PC-3 (cell line): ENCODE data around the gene KAZN. TPM values are rescaled to one million over a fixed set of nuclear protein-coding genes. Genes with fewer than 3 reads are reported as not detected.
A peak's percentile ranks its signal among the peaks of the same experiment; 100 is the strongest.

ENCODE experiments used
- ATAC-seq: fragments of 200-7000 bp; cut with Tn5 transposase; 2 replicates; pipeline ENCODE4 v1.9.1; 2020; ENCODE audit warnings: mild to moderate bottlenecking, moderate library complexity
- BruUV-seq: library from RNA; stranded (reverse); fragments of 400-500 nt; replicated peaks from 2 replicates; lab custom pipeline; 2021; lab: Mats Ljungman, UMichigan
- CTCF ChIA-PET: fragments of 300-600 bp; sonication (Branson Sonifier 250); formaldehyde crosslinking; loops from one replicate; lab custom pipeline; 2022; ENCODE audit warnings: antibody characterized with exemption; lab: Charles Lee
- POLR2A ChIA-PET: fragments of 300-600 bp; sonication (Branson Sonifier 250); formaldehyde crosslinking; loops from one replicate; lab custom pipeline; 2022; ENCODE audit warnings: antibody characterized with exemption; ENCODE audit not compliant: unreplicated experiment; lab: Charles Lee
- DNase-seq: peaks from one replicate; pipeline ENCODE4 v3.0.0-alpha.2; 2015
- H2AFZ ChIP-seq: fragments of 300-600 bp; sonication (generic); 2 replicates; pipeline ENCODE4 v1.6.0; 2016; ENCODE audit warnings: antibody characterized with exemption, low read length
- H3F3A ChIP-seq: fragments of 300-600 bp; sonication (generic); one replicate; pipeline ENCODE4 v1.6.0; 2017; ENCODE audit warnings: antibody characterized with exemption, low read length, control low read depth, mild to moderate bottlenecking; ENCODE audit not compliant: unreplicated experiment
- H3K27ac ChIP-seq: fragments of 300-600 bp; sonication (generic); 2 replicates; pipeline ENCODE4 v1.5.1; 2016; ENCODE audit warnings: mild to moderate bottlenecking, low read length
- H3K27me3 ChIP-seq: fragments of 300-600 bp; sonication (generic); 2 replicates; pipeline ENCODE4 v1.6.1; 2016; ENCODE audit warnings: low read length, mixed read lengths
- H3K36me3 ChIP-seq: fragments of 300-600 bp; sonication (generic); 2 replicates; pipeline ENCODE4 v1.6.1; 2016; ENCODE audit warnings: low read depth, mixed run types, low read length, mixed read lengths
- H3K4me1 ChIP-seq: fragments of 300-600 bp; sonication (generic); 2 replicates; pipeline ENCODE4 v1.5.1; 2016; ENCODE audit warnings: low read length; ENCODE audit not compliant: insufficient read depth
- H3K4me2 ChIP-seq: fragments of 300-600 bp; sonication (generic); 2 replicates; pipeline ENCODE4 v1.6.0; 2016; ENCODE audit warnings: low read length
- H3K4me3 ChIP-seq: fragments of 300-600 bp; sonication (generic); 2 replicates; pipeline ENCODE4 v1.5.1; 2016; ENCODE audit warnings: mild to moderate bottlenecking, low read length, mixed read lengths
- H3K79me2 ChIP-seq: fragments of 300-600 bp; sonication (generic); 2 replicates; pipeline ENCODE4 v1.6.1; 2017; ENCODE audit warnings: low read length, mixed read lengths
- H3K9ac ChIP-seq: fragments of 300-600 bp; sonication (generic); 2 replicates; pipeline ENCODE4 v1.6.0; 2016; ENCODE audit warnings: mild to moderate bottlenecking, low read length
- H3K9me2 ChIP-seq: fragments of 300-600 bp; sonication (generic); replicated peaks from 2 replicates; pipeline ENCODE4 v1.6.1; 2016; ENCODE audit warnings: mixed run types, low read length, mixed read lengths
- H3K9me3 ChIP-seq: fragments of 300-600 bp; sonication (generic); 2 replicates; pipeline ENCODE4 v1.6.1; 2016; ENCODE audit warnings: low read length, mixed read lengths
- H4K20me1 ChIP-seq: fragments of 300-600 bp; sonication (generic); 2 replicates; pipeline ENCODE4 v1.6.1; 2016; ENCODE audit warnings: low read length, mixed read lengths
- CTCF ChIP-seq: fragments of 300-600 bp; sonication (generic); conservative IDR thresholded peaks from 2 replicates; pipeline ENCODE4 v1.5.1; 2017; ENCODE audit warnings: antibody characterized with exemption, low read depth, mild to moderate bottlenecking, low read length
- EZH2 ChIP-seq: fragments of 300-600 bp; sonication (generic); IDR thresholded peaks from one replicate; pipeline ENCODE4 v1.6.1; 2017; ENCODE audit warnings: antibody characterized with exemption, mild to moderate bottlenecking, low read length; ENCODE audit not compliant: unreplicated experiment
- EZH2phosphoT487 ChIP-seq: fragments of 300-600 bp; sonication (generic); IDR thresholded peaks from 2 replicates; pipeline ENCODE4 v1.6.1; 2018; ENCODE audit warnings: mild to moderate bottlenecking, antibody characterized with exemption, low read length, borderline replicate concordance
- intact Hi-C: fragments of 100-400 bp; cut with micrococcal nuclease; formaldehyde crosslinking; loops from 2 replicates; pipeline ENCODE4 v1.9.0; 2023
- total RNA-seq: library from RNA; depleted of rRNA; stranded (reverse); fragments of >200 nt; gene quantifications from 2 replicates; pipeline ENCODE4 v1.2.3, GENCODE V29; 2014

The KAZN gene
- total RNA-seq, 1 experiment from 2014 or later = 2.0 TPM

DNA sequence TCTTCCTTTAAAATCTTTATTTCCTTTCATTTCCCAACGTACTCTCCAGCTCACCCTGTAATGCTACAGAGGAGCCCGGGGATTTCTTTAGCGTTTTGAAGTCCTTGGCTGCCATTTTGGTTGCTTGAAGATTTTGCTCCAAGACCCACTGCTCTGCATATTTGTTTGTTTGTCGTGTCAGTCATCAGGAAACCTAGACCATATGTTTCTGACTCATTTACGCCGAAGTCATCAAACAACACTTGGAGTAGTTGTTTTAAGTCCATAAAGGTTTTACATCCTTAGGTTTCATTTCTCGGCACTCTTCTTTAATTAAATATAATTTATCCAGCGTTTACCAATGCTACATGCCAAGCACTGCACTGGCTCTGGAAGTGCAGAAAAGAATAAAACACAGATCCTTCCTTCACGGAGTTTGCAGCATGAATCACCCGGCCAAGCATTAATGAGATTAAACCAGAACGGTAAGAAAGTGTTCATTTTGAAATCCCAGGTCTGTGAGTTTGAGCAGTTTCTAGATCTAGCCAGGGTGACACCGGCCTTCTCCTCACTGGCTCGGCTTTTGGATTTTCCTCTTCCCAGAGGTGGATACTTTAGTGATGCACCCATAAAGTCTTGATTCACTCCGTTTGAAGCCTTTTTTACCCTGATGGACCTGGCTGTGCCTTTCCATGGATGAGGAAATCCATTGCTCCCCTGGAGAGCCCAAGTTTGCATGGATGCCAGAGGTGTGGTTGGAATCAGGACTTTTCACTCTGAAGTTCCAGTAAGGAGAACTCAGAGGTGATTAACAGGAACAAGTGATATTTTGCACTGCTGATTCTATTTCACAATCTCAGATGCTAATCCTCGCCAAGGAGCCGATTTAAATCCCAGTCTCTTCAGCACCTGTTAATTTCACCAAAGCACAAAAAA lies 109.3 kb downstream of the KAZN start:
- H3F3A ChIP-seq = no peaks in the 10 kb centered on the region
- H3K27me3 ChIP-seq = no peaks in the 10 kb centered on the region
- intact Hi-C loops = no loop called here
- H3K4me2 ChIP-seq = no peak overlapping the region
- H4K20me1 ChIP-seq = no peaks in the 10 kb centered on the region
- DNase-seq (peak; percentile 20), ATAC-seq (no peak)
- no peak overlapping the region for H3K27ac ChIP-seq
- H2AFZ ChIP-seq = no peak overlapping the region; the same call in 1 of the 2 replicates
- H3K9me3 ChIP-seq = 0 out of 2 replicates have a peak, but pooled peaks cover 4% of the 10 kb centered on the region
- H3K9ac ChIP-seq = no peak overlapping the region
- no peaks in the 10 kb centered on the region for H3K36me3 ChIP-seq
- no peaks in the 10 kb centered on the region for H3K4me1 ChIP-seq
- TF ChIP-seq EZH2 (no peak), CTCF (no peak), EZH2phosphoT487 (no peak)
- H3K9me2 ChIP-seq = no peaks in the 10 kb centered on the region
- H3K79me2 ChIP-seq = no peaks in the 10 kb centered on the region
- BruUV-seq = no TSS peak
- no peak overlapping the region for H3K4me3 ChIP-seq
- ChIA-PET CTCF (no interaction called here), POLR2A (no interaction called here)

- H2AFZ ChIP-seq = no peak overlapping the region
- H3K9me2 ChIP-seq = no peaks in the 10 kb centered on the region
- no peak overlapping the region for H3K9ac ChIP-seq
- DNase-seq = no peak
- H3K4me1 ChIP-seq = no peaks in the 10 kb centered on the region
- no peak for ATAC-seq
- no peaks in the 10 kb centered on the region for H3K27me3 ChIP-seq
- intact Hi-C loops = no loop called here
- no peak overlapping the region for H3K4me2 ChIP-seq
- TF ChIP-seq CTCF (no peak), EZH2 (no peak), EZH2phosphoT487 (no peak)
- H3K9me3 ChIP-seq = 0 out of 2 replicates have a peak, but pooled peaks cover 4% of the 10 kb centered on the region
- no TSS peak for BruUV-seq
- POLR2A ChIA-PET = no interaction called here
- H3K27ac ChIP-seq = no peak overlapping the region
- no peaks in the 10 kb centered on the region for H3F3A ChIP-seq
- no peak overlapping the region for H3K4me3 ChIP-seq
- H3K79me2 ChIP-seq = no peaks in the 10 kb centered on the region
- no peaks in the 10 kb centered on the region for H4K20me1 ChIP-seq
- CTCF ChIA-PET = no interaction called here
- no peaks in the 10 kb centered on the region for H3K36me3 ChIP-seq
Observed at GRCh38 chr1:14710331-14710730, 111.8 kb downstream of the KAZN start.

- H3K36me3 ChIP-seq = no peaks in the 10 kb centered on the region
- no peaks in the 10 kb centered on the region for H3K27me3 ChIP-seq
- intact Hi-C loops = no loop called here
- ATAC-seq (no peak), DNase-seq (no peak)
- no peaks in the 10 kb centered on the region for H3K9me2 ChIP-seq
- H3K9me3 ChIP-seq = 0 out of 2 replicates have a peak, but pooled peaks cover 4% of the 10 kb centered on the region
- H3K79me2 ChIP-seq = no peaks in the 10 kb centered on the region
- no peaks in the 10 kb centered on the region for H4K20me1 ChIP-seq
- ChIA-PET POLR2A (no interaction called here), CTCF (no interaction called here)
- H3K4me3 ChIP-seq = no peak overlapping the region
- TF ChIP-seq CTCF = no peak
- TF ChIP-seq EZH2 = no peak
- TF ChIP-seq EZH2phosphoT487 = no peak
- H3K4me1 ChIP-seq = no peaks in the 10 kb centered on the region
- H3K4me2 ChIP-seq = no peak overlapping the region
- H3K9ac ChIP-seq = no peak overlapping the region
- H3K27ac ChIP-seq = no peak overlapping the region
- no TSS peak for BruUV-seq
- no peak overlapping the region for H2AFZ ChIP-seq
- H3F3A ChIP-seq = no peaks in the 10 kb centered on the region
Observed at GRCh38 chr1:14712136-14712535, 113.7 kb downstream of the KAZN start.
